Thoracic aorta (tissue), 2 donors: ENCODE data around the gene MYOCOS. TPM values are rescaled to one million over a fixed set of nuclear protein-coding genes. Genes with fewer than 3 reads are reported as not detected.

Experiments
- ATAC-seq: fragments of 150-250 bp; one replicate; pipeline ENCODE4 v1.8.0; 2017; ENCODE audit warnings: low read depth; ENCODE audit not compliant: insufficient number of reproducible peaks, low FRiP score
- DNase-seq: peaks from one replicate; pipeline ENCODE4 v3.0.0-alpha.2; 2020; ENCODE audit warnings: low spot score
- H3K27ac ChIP-seq, 2 donors: fragments of 200-600 bp; sonication (generic); 1 replicate in 1 of 2; 2 replicates in 1 of 2; pipeline ENCODE4 v1.5.1; 2016; ENCODE audit warnings: mild to moderate bottlenecking in 2 of 2, moderate library complexity in 2 of 2
- H3K27me3 ChIP-seq: fragments of 200-600 bp; sonication (generic); replicated peaks from 2 replicates; pipeline ENCODE4 v1.6.0; 2016; ENCODE audit warnings: mild to moderate bottlenecking; ENCODE audit not compliant: insufficient read depth
- H3K36me3 ChIP-seq: fragments of 200-600 bp; sonication (generic); one replicate; pipeline ENCODE4 v1.5.1; 2016
- H3K4me1 ChIP-seq, 2 donors: fragments of 200-600 bp; sonication (generic); 1 replicate in 1 of 2; 2 replicates in 1 of 2; pipeline versions ENCODE4 v1.5.1 to v1.6.0; 2016; ENCODE audit warnings: low read depth in 2 of 2, mild to moderate bottlenecking in 1 of 2; ENCODE audit not compliant: control insufficient read depth in 1 of 2
- H3K4me3 ChIP-seq: fragments of 200-600 bp; sonication (generic); 2 replicates; pipeline ENCODE4 v1.5.1; 2016; ENCODE audit warnings: mild to moderate bottlenecking
- H3K9me3 ChIP-seq: fragments of 200-600 bp; sonication (generic); 2 replicates; pipeline ENCODE4 v1.5.1; 2016
- total RNA-seq, 2 donors: library from RNA; depleted of rRNA; stranded (reverse); fragments of >200 nt; gene quantifications; one replicate each; pipeline versions ENCODE4 v1.1.0 to v1.2.3, GENCODE V29; 2016
- TF ChIP-seq, protein P1 (sequence below): fragments of 200-600 bp; sonication (generic); IDR thresholded peaks from one replicate; pipeline ENCODE4 v1.5.1; 2019; ENCODE audit warnings: antibody characterized with exemption

Gene MYOCOS
- total RNA-seq, 2 donors from 2014 or later: not detected

DNA sequence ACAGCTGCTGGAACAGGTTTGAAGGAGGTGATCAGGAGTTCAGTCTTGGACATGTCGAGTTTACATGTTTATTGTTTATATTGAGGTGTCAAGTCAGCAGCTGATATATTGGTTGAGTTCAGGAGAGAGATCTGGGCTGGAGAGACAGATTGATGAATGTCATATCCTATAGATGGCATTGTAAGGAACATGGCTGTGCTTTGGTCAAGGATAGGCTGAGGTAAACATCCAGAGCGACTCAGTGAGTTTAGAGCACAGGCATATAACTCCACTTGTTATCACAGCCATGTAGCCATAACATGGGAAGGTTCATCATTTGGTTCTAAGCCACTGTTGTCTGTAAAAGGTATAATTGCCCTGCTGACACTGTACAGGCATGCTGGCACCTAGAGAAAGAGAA lies 5.5 kb upstream of the MYOCOS start:
- no peak for ATAC-seq
- Histone ChIP-seq H3K27ac (no peak overlapping the region), H3K9me3 (no peaks in the 10 kb centered on the region), H3K4me3 (no peak overlapping the region), H3K4me1 (no peaks in the 10 kb centered on the region), H3K27me3 (no peaks in the 10 kb centered on the region), H3K36me3 (no peaks in the 10 kb centered on the region)
- TF ChIP-seq, protein P1, sequence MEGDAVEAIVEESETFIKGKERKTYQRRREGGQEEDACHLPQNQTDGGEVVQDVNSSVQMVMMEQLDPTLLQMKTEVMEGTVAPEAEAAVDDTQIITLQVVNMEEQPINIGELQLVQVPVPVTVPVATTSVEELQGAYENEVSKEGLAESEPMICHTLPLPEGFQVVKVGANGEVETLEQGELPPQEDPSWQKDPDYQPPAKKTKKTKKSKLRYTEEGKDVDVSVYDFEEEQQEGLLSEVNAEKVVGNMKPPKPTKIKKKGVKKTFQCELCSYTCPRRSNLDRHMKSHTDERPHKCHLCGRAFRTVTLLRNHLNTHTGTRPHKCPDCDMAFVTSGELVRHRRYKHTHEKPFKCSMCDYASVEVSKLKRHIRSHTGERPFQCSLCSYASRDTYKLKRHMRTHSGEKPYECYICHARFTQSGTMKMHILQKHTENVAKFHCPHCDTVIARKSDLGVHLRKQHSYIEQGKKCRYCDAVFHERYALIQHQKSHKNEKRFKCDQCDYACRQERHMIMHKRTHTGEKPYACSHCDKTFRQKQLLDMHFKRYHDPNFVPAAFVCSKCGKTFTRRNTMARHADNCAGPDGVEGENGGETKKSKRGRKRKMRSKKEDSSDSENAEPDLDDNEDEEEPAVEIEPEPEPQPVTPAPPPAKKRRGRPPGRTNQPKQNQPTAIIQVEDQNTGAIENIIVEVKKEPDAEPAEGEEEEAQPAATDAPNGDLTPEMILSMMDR: no peak
- DNase-seq: no peak

GRCh38 chr1:171623651-171624331 lies 1.7 kb downstream of the MYOCOS start:
- H3K4me1 ChIP-seq: no peaks in the 10 kb centered on the region
- H3K27me3 ChIP-seq: no peaks in the 10 kb centered on the region
- no peaks in the 10 kb centered on the region for H3K36me3 ChIP-seq
- TF ChIP-seq, protein P1: no peak
- no peak overlapping the region for H3K4me3 ChIP-seq
- H3K27ac ChIP-seq: no peak overlapping the region
- ATAC-seq: no peak
- no peak for DNase-seq
- H3K9me3 ChIP-seq: no peaks in the 10 kb centered on the region

- H3K4me1 ChIP-seq: no peaks in the 10 kb centered on the region
- H3K27me3 ChIP-seq: no peaks in the 10 kb centered on the region
- no peak overlapping the region for H3K27ac ChIP-seq
- H3K9me3 ChIP-seq: no peaks in the 10 kb centered on the region
- ATAC-seq: no peak
- DNase-seq: no peak
- H3K4me3 ChIP-seq: no peak overlapping the region
- TF ChIP-seq, protein P1: no peak
- no peaks in the 10 kb centered on the region for H3K36me3 ChIP-seq
Measured at GRCh38 chr1:171625225-171625624, 3.2 kb downstream of the MYOCOS start.

DNA sequence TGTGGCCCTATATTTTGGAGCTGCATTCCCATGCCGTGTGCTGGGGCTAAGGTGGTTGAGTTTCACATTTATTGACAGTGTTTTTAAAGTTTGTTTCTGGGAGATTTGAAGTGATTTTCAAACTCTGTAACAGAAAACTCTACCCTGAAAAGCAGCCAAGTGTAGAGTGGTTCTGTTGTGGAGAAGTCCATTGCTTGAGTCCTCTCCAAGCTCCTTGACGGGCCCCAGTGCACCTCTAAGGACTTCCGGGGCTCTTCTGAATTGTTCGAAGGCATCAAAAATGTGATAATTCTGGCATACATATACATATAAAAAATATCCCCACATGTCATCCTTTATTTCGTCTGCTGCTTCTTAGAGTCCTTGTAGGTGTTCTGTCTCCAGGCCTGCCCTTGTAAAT lies 5.0 kb downstream of the MYOCOS start:
- Histone ChIP-seq H3K27me3 (no peaks in the 10 kb centered on the region), H3K4me3 (no peak overlapping the region), H3K36me3 (no peaks in the 10 kb centered on the region), H3K27ac (no peak overlapping the region), H3K9me3 (no peaks in the 10 kb centered on the region), H3K4me1 (no peaks in the 10 kb centered on the region)
- DNase-seq (no peak), ATAC-seq (no peak)
- TF ChIP-seq, protein P1: no peak

DNA sequence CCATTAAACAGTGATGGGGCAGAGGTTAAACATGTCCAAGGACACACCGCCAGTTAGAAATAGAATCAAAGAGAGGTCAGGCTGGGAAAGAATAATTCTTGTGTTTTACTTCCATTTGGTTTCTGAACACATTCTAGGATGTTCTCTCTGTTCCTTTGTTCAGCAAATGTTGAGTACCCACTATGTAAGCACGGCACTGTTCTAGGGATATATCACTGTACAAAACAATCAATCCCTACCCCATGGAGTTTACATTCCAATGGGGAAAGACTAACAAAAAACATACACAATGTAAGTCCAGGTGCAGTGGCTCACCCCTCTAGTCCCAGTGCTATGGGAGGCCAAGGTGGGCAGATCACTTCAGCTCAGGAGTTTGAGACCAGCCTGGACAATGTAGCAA lies 6.2 kb downstream of the MYOCOS start:
- Histone ChIP-seq H3K27ac (no peak overlapping the region), H3K36me3 (no peaks in the 10 kb centered on the region), H3K4me3 (no peak overlapping the region), H3K4me1 (no peaks in the 10 kb centered on the region), H3K9me3 (no peaks in the 10 kb centered on the region), H3K27me3 (no peaks in the 10 kb centered on the region)
- ATAC-seq (no peak), DNase-seq (no peak)
- TF ChIP-seq, protein P1: no peak
